Amygdala (tissue), 56 donors: ENCODE results near the gene HES6.

Source experiments
- DNase-seq, 56 donors: peaks; one replicate each; lab custom pipeline; 2025; lab: John Stamatoyannopoulos, UW

HES6 gene

GRCh38 chr2:238256594-238257104 is 16.8 kb upstream of the HES6 start:
- peak in 6 of 56 donors; percentile 14 to 43 (median 23) for DNase-seq

- no peak for DNase-seq
Observed at GRCh38 chr2:238256111-238256510, 16.3 kb upstream of the HES6 start.

- DNase-seq = no peak
Observed at GRCh38 chr2:238255636-238256035, 15.8 kb upstream of the HES6 start.

GRCh38 chr2:238255151-238255551 is 15.3 kb upstream of the HES6 start:
- no peak for DNase-seq

- no peak for DNase-seq
Observed at GRCh38 chr2:238254095-238254723, 14.4 kb upstream of the HES6 start.

GRCh38 chr2:238252766-238253630 is 13.2 kb upstream of the HES6 start:
- DNase-seq = no peak

- DNase-seq = no peak
Observed at GRCh38 chr2:238251986-238252385, 12.1 kb upstream of the HES6 start.

- no peak for DNase-seq
Observed at GRCh38 chr2:238251331-238251730, 11.5 kb upstream of the HES6 start.

- no peak for DNase-seq
Observed at GRCh38 chr2:238250896-238251295, 11.1 kb upstream of the HES6 start.

- DNase-seq = no peak
Observed at GRCh38 chr2:238247841-238248453, 8.1 kb upstream of the HES6 start.

GRCh38 chr2:238247002-238247822 is 7.4 kb upstream of the HES6 start:
- no peak for DNase-seq

GRCh38 chr2:238244151-238244550 is 4.3 kb upstream of the HES6 start:
- no peak for DNase-seq

GRCh38 chr2:238243496-238244076 is 3.7 kb upstream of the HES6 start:
- no peak for DNase-seq

- peak in 1 of 56 donors; percentile 12 for DNase-seq
Observed at GRCh38 chr2:238242731-238243495, 3.1 kb upstream of the HES6 start.

- DNase-seq = no peak
Observed at GRCh38 chr2:238241970-238242369, 2.1 kb upstream of the HES6 start.

GRCh38 chr2:238240757-238241711 is 1.2 kb upstream of the HES6 start:
- DNase-seq = peak in 9 of 56 donors; percentile 20 to 72 (median 33)

- DNase-seq = peak in 3 of 56 donors; percentile 53 to 71 (median 58)
Observed at GRCh38 chr2:238239543-238239862, 335 bp downstream of the HES6 start.
